HPDE6-E6E7 (cell line): ENCODE data around the gene DUSP2.
A peak's percentile ranks its signal among the peaks of the same experiment; 100 is the strongest.
"Not testable (repeated sequence)": the region's sequence is repeated elsewhere in the genome, so short reads cannot be mapped to it uniquely, and the experiment has no call there.

ENCODE experiments used
- DNase-seq: peaks from one replicate; pipeline ENCODE4 v3.0.0; 2011; ENCODE audit warnings: missing footprints; ENCODE audit errors: extremely low spot score

Gene DUSP2

GRCh38 chr2:96147593-96148201, 2.5 kb upstream of the DUSP2 start:
- DNase-seq = no peak

- no peak for DNase-seq
These were observed 1.8 kb upstream of the DUSP2 start for GRCh38 chr2:96146881-96147592.

DNA sequence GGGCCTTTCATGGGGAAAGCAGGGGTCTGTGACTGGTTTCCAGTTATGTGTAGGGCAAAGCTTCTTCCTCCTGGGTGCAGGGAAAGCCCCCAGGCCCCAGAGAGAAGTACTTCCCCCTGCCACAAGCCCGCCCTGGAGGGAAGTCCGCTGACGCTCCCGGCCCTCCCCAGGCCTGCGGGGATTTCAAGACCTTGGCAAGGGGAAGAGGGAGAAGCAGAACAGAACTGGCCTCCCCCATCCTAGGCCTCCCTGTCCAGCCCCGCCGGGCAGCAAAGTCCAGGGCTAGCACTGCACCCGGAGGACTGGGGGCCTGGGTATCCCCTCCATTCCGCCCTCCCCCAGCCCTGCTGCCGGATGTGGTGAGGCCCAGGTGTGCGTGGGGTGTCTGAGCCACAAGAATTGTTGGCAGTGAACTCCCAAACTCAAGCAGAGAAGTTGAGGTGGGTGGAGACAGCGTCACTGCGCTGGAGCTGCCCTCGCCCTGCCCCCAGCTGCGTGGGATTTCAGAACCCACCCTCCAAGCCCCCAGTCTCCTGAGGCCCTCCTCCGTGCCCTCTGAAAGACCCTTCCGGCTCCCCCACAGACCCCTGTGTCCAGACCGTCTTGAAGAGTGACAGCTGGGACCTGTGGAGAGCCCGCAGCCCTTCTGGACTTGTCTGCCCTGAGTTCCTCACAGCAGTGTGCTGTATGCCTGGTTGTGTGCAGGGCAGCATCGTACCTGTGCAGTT, 1.1 kb upstream of the DUSP2 start:
- no peak for DNase-seq

DNA sequence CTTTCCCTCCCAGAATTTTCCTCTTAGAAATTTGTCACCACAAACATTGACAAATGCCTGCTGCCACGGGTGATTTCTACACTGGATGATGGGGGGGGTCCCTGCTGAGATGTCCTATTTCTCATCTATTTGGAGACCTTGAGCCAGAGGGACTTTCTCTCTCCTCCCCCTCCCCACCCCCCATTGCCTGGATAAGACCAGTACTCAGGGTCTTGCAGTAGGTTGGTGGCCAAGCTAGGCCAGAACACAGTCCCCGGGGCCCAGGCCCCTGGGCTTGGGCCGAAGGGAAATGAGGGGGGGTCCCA, 560 bp upstream of the DUSP2 start:
- DNase-seq = no peak

GRCh38 chr2:96144481-96145035, 682 bp downstream of the DUSP2 start:
- DNase-seq = no peak

DNA sequence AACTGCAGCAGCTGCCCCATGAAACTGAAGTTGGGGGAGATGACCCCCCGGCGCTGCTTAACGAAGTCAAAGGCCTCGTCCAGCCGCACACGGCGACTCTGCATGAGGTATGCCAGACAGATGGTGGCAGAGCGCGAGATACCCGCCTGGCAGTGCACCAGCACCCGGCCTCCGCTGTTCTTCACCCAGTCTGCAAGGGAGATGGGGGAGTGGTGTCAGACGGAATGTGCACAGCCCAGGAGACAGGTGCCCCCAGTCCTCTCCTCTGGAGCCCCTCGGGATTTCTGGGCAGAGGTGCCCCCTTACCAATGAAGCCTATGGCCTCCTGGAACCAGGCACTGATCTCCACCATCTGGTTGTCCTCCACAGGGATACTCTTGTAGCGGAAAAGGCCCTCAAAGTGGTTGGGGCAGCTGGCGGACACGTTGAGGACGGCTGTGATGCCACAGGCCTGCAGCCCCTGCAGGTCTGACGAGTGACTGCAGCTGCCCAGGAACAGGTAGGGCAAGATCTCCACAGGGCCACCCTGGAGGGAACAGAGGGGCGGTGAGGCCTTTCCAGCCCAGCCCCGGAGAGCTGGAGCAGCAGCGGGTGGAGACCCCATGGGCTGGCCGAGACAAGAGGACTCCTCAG, 1.3 kb downstream of the DUSP2 start:
- DNase-seq = peak; percentile 31

- DNase-seq = no peak
These were observed 1.9 kb downstream of the DUSP2 start for GRCh38 chr2:96143231-96143847.

- DNase-seq = no peak
These were observed 2.8 kb downstream of the DUSP2 start for GRCh38 chr2:96142217-96143113.

GRCh38 chr2:96141624-96141967, 3.6 kb downstream of the DUSP2 start:
- DNase-seq = not testable (repeated sequence)

DNA sequence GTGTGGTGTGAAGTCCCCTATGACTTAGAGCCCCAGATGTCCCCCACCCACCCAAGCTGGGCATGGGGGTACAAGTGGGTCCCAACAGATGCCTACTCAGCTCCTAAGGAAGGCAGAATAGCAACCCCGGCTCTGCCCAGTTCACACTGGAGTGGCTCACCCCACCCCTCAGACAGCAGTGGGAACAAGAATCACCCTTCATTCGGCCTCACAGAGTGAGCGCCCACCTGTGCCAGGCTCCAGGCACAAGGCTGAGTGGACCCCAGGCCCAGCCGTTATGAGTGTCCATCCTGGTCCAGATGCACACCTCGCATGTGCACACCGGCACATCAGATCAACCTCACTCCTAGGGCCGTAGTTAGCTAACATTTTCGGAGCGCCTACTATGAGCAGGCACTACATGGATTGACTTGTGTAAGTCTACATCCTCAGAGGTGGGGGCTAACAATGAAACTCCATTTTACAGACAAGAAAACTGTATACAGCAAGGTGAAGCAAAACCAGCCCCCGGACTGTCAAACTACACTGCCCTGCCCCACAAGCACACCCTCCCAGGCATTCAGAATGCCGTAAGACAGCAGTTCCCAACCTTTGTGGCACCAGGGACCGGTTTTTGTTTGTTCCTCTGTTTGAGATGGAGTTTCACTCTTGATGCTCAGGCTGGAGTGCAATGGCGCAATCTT, 4.2 kb downstream of the DUSP2 start:
- DNase-seq = no peak

DNA sequence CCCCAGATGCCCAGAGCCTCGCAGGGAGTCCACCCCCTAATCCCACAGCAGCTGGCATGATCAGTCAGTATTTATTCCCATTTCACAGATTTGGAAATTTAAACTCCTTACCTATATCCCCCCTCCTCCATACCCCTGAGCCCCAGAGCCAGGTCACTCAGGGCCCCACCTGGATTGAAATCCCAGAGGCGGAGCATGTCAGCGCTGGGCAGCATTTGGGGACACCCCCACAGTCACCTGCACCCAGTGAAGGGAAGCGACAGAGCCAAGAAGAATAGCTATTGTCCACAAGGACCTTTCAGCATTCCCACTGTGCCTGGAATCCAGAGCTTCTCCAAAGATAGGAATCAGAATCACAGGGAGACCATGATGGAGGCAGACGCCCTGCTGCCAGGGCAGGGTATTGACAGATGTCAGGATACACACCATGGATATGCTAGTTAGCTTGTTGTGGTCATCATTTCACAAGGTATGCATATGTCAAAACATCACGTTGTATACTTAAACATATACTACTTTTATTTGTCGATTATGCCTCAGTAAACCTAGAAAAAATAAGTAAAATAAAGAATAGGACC, 6.0 kb downstream of the DUSP2 start:
- no peak for DNase-seq

DNA sequence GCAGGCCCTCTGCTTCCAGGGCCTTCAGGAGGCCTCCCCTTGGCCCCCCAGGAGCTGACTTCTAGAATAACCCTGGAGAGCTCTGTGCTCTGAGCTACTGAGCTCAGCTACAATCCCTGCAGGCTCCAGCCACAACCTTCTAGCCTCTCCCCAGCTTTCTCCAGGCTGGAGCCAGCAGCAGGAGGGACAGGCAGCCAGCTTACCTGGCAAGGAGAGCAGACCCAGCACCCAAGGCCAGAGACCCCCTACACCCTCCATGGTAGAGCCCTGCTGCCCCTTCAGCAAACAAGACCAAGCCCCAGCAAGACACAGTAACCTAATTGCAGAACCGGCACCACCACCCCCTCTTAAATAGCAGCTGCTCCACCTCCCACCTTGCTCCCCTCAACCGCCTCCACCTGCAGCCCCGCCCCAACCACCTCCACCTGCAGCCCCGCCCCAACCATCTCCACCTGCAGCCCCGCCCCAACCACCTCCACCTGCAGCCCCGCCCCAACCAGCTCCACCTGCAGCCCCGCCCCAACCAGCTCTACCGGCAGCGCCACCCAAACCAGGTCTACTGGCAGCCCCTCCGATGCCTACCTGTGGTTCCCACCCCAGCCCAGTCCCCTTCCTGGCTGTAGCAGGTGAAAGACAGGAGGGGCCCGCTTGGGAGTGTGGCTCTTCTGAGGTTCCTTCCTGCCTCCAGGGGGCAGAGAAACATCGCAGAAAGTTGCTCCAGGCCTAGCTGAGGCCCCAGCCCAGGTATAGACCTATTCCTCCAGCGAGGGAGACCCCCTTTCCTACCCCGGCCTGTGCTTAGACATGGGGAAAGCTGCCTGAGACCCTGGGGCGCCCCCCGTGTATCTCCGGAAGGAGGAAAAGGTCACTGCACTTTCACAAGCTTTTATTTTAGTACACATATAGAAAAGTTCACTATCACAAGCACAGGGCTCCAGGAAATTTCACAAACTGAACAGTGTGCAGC, 6.8 kb downstream of the DUSP2 start, which contains the start of gene ASTL:
ASTL (minus strand) TSS at position 324 of the 967 bp plus-strand sequence; CDS start at position 258, 66 bp downstream.
- peak; percentile 59 for DNase-seq

DNA sequence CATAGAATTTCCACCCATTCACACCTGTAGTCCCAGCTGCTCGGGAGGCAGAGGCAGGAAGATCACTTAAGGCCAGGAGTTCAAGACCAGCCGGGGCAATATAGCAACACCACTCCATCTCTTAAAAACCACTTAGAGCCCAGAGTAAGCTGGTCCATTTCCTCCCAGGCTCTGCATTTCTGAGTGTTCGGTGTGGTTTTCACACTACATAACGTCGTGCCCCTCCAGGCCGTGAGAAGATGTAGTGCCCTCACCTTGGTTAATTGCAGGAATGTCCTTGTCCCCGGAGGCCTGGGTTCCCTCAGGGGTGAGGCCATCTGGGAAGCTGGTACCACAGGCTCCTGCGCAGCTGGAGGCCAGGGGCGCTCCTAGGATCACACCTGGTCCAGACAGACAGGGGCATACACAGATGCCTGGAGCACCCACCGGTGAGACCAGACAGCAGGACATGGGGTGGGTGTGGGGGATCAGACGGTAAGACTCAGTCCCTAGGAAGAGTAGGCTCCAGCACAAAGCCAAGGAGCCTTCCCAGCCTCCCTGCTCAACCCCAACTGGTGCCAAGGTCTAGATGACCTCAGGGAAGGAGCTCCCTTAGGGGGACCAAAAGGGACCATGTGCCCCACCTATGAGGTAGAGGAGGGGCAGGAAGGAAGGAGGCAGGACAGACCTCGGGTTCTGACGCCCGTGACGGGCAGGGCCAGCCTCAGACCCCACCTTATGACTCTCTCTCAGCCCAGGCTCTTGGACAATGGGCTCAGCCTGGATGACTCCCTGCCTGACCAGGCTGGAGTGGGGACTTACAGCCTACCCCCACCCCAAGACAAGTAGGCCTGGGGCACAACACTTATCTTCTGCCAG, 7.7 kb downstream of the DUSP2 start:
- DNase-seq = no peak

DNA sequence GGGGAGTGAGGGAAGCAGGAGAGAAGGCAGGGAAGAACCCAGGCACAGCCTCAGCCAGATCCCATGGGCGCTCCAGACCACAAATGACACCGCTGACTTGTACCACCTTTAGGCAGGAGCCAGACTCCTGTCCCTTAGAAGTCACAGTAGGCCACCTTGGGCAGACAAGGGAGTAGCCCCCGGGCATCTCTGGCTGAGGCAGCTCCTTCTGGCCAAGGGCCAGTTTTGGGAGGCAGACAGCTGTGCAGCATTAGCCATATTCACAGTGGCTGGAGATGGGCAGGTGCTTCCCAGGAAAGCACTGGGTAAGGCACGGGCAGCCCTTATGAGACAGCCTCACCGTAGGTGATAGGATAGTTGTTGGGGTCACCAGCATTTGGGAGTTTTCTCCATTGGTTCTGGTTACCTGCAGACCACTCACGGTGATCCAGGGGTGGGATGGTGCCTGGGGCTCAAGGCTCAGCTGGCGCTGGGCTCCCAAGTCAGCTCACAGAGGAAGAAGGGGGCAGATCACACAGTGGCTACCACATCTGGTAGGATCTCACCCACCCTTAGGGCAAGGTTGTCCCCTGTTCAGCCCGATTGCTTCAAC, 9.0 kb downstream of the DUSP2 start:
- DNase-seq = no peak

- no peak for DNase-seq
These were observed 9.6 kb downstream of the DUSP2 start for GRCh38 chr2:96135621-96136020.

GRCh38 chr2:96135171-96135570, 10.1 kb downstream of the DUSP2 start:
- no peak for DNase-seq

- no peak for DNase-seq
These were observed 10.8 kb downstream of the DUSP2 start for GRCh38 chr2:96134421-96134820.
